ENCODE measurements around the gene PTGES3.
A peak's percentile ranks its signal among the peaks of the same experiment; 100 is the strongest.

Gene PTGES3

DNA sequence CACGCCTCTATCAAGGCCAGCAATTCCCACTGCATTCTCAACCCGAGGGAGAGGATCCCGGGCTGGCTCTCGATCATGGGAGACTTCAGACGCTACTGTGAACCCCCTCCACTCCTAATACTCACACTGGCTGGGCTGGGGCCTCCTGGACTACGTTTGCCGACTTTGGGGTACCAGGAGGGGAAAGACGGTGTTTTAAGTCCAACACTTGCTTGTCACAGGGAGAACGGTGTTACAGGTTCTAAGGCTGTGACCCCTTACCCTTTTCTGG, 36.6 kb upstream of the PTGES3 start:
- peaks cover 60 to 61% of the 10 kb centered on the region in 2 experiments for H3K4me1 ChIP-seq (ENCODE audit: control insufficient read depth in 1 of 2, insufficient read depth in 1 of 2, low read depth in 1 of 2, low read length in 1 of 2)
- TF ChIP-seq, protein P1, sequence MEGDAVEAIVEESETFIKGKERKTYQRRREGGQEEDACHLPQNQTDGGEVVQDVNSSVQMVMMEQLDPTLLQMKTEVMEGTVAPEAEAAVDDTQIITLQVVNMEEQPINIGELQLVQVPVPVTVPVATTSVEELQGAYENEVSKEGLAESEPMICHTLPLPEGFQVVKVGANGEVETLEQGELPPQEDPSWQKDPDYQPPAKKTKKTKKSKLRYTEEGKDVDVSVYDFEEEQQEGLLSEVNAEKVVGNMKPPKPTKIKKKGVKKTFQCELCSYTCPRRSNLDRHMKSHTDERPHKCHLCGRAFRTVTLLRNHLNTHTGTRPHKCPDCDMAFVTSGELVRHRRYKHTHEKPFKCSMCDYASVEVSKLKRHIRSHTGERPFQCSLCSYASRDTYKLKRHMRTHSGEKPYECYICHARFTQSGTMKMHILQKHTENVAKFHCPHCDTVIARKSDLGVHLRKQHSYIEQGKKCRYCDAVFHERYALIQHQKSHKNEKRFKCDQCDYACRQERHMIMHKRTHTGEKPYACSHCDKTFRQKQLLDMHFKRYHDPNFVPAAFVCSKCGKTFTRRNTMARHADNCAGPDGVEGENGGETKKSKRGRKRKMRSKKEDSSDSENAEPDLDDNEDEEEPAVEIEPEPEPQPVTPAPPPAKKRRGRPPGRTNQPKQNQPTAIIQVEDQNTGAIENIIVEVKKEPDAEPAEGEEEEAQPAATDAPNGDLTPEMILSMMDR (IDR thresholded peaks at IDR 0.05), result no peak

GRCh38 chr12:56723889-56724700, 36.0 kb upstream of the PTGES3 start:
- Histone ChIP-seq H3K9me3 (no peaks in the 10 kb centered on the region), H3K27ac (peak overlapping the region; percentile 96), H3K36me3 (no peaks in the 10 kb centered on the region), H3K4me3 (ENCODE audit: low read depth in 1 of 2, low read length in 1 of 2) (peak overlapping the region; percentile 91 to 97), H3K27me3 (no peaks in the 10 kb centered on the region), H3K4me1 (ENCODE audit: control insufficient read depth in 1 of 2, insufficient read depth in 1 of 2, low read depth in 1 of 2, low read length in 1 of 2) (peaks cover 65 to 66% of the 10 kb centered on the region in 2 experiments)
- TF ChIP-seq, protein P1 (IDR thresholded peaks at IDR 0.05), result no peak

More for the DNA sequence above, 36.6 kb upstream of the PTGES3 start:
- no peaks in the 10 kb centered on the region for H3K27me3 ChIP-seq
- H3K27ac ChIP-seq, result peak overlapping the region; percentile 96
- H3K9me3 ChIP-seq, result no peaks in the 10 kb centered on the region
- no peaks in the 10 kb centered on the region for H3K36me3 ChIP-seq
- peak overlapping the region; percentile 91 to 97 for H3K4me3 ChIP-seq (ENCODE audit: low read depth in 1 of 2, low read length in 1 of 2)

GRCh38 chr12:56723352-56723751, 35.3 kb upstream of the PTGES3 start:
- Histone ChIP-seq H3K27me3 (no peaks in the 10 kb centered on the region), H3K27ac (peak overlapping the region; percentile 96), H3K4me1 (ENCODE audit: control insufficient read depth in 1 of 2, insufficient read depth in 1 of 2, low read depth in 1 of 2, low read length in 1 of 2) (peaks cover 73 to 74% of the 10 kb centered on the region in 2 experiments), H3K4me3 (ENCODE audit: low read depth in 1 of 2, low read length in 1 of 2) (peak overlapping the region; percentile 91 to 97), H3K36me3 (no peaks in the 10 kb centered on the region), H3K9me3 (no peaks in the 10 kb centered on the region)
- TF ChIP-seq, protein P1 (IDR thresholded peaks at IDR 0.05), result no peak

GRCh38 chr12:56722832-56723231, 34.7 kb upstream of the PTGES3 start:
- no peak overlapping the region for H3K4me3 ChIP-seq (ENCODE audit: low read depth in 1 of 2, low read length in 1 of 2)
- H3K4me1 ChIP-seq (ENCODE audit: control insufficient read depth in 1 of 2, insufficient read depth in 1 of 2, low read depth in 1 of 2, low read length in 1 of 2), result peaks cover 76 to 77% of the 10 kb centered on the region in 2 experiments
- no peaks in the 10 kb centered on the region for H3K27me3 ChIP-seq
- H3K9me3 ChIP-seq, result no peaks in the 10 kb centered on the region
- H3K36me3 ChIP-seq, result no peaks in the 10 kb centered on the region
- H3K27ac ChIP-seq, result peak overlapping the region; percentile 96
- TF ChIP-seq, protein P1 (IDR thresholded peaks at IDR 0.05), result no peak

DNA sequence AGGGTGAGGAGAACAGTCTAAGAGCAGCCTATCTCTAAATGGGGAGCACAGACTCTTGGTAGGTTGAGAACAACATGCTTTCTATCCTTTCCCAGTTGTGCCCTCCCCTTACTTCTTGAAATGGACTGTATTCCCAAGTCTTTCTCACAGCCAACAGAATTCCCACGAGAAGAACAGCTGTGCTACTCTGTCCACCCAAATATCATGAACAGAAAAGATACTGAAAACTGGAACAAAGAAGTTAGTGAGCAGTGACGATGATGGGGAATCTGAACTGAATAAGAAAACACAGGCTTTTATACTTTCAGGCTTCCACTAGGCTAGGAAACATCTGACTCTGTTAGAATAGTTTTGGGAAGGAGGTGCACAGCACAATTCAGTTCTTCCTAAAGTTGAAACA, 33.6 kb upstream of the PTGES3 start:
- Histone ChIP-seq H3K36me3 (no peaks in the 10 kb centered on the region), H3K9me3 (no peaks in the 10 kb centered on the region), H3K27me3 (no peaks in the 10 kb centered on the region), H3K4me3 (ENCODE audit: low read depth in 1 of 2, low read length in 1 of 2) (peak overlapping the region; percentile 15 to 37), H3K27ac (peak overlapping the region; percentile 96), H3K4me1 (ENCODE audit: control insufficient read depth in 1 of 2, insufficient read depth in 1 of 2, low read depth in 1 of 2, low read length in 1 of 2) (peaks cover 77 to 81% of the 10 kb centered on the region in 2 experiments)
- TF ChIP-seq, protein P1 (IDR thresholded peaks at IDR 0.05), result no peak

All from neutrophil (primary cell).